Left lobe of liver (tissue), 2 donors: ENCODE measurements around the gene RINL. TPM values are rescaled to one million over a fixed set of nuclear protein-coding genes. Genes with fewer than 3 reads are reported as not detected.
"Not testable (repeated sequence)": the region's sequence is repeated elsewhere in the genome, so short reads cannot be mapped to it uniquely, and the experiment has no call there.

Experiments
- ATAC-seq: fragments of 200-7000 bp; cut with Tn5 transposase; one replicate; pipeline ENCODE4 v1.9.1; 2020; ENCODE audit warnings: mild to moderate bottlenecking, moderate library complexity
- DNase-seq: peaks from one replicate; pipeline ENCODE4 v3.0.0-alpha.2; 2020; ENCODE audit warnings: low spot score
- total RNA-seq: library from RNA; stranded (reverse); gene quantifications from one replicate; pipeline ENCODE4 v1.2.1, GENCODE V29; 2021
- donor health status: DM: no; HTN: no; CAD: no; lungs with moderate emphysema.
- donor health status: DM: no; HTN: yes; CAD: no.

The RINL gene
- total RNA-seq, 1 donor from 2014 or later = 5.6 TPM

GRCh38 chr19:38907227-38907626 lies 29.2 kb upstream of the RINL start:
- no peak for ATAC-seq
- no peak for DNase-seq

- DNase-seq (no peak), ATAC-seq (no peak)
These were observed 27.5 kb upstream of the RINL start for GRCh38 chr19:38905620-38906019.

GRCh38 chr19:38904581-38905539 lies 26.8 kb upstream of the RINL start:
- peak; percentile 72 for DNase-seq
- ATAC-seq = peak; percentile 58

- DNase-seq = no peak
- ATAC-seq = no peak
These were observed 23.6 kb upstream of the RINL start for GRCh38 chr19:38901683-38902082.

- DNase-seq (no peak), ATAC-seq (no peak)
These were observed 22.7 kb upstream of the RINL start for GRCh38 chr19:38900743-38901190.

GRCh38 chr19:38900202-38900629 lies 22.1 kb upstream of the RINL start:
- peak; percentile 38 for ATAC-seq

GRCh38 chr19:38899447-38900201 lies 21.5 kb upstream of the RINL start, which contains the start of the genes NFKBIB and SIRT2:
Gene NFKBIB, plus strand, starts transcription at chr19:38899969. Its CDS starts 64 bp downstream, at chr19:38900033.
Gene SIRT2, minus strand, starts transcription at chr19:38899618. Its CDS starts 97 bp downstream, at chr19:38899521.
- DNase-seq (peak; percentile 100), ATAC-seq (peak; percentile 91)

More at GRCh38 chr19:38900202-38900629, 22.1 kb upstream of the RINL start:
- no peak for DNase-seq

GRCh38 chr19:38898788-38899446 lies 20.8 kb upstream of the RINL start:
- ATAC-seq = peak; percentile 5
- no peak for DNase-seq

- DNase-seq = no peak
- no peak for ATAC-seq
These were observed 16.9 kb upstream of the RINL start for GRCh38 chr19:38894968-38895367.

GRCh38 chr19:38893341-38893771 lies 15.3 kb upstream of the RINL start:
- ATAC-seq = peak; percentile 37
- DNase-seq = no peak

GRCh38 chr19:38892841-38893240 lies 14.8 kb upstream of the RINL start:
- ATAC-seq (no peak), DNase-seq (no peak)

GRCh38 chr19:38891771-38892170 lies 13.7 kb upstream of the RINL start:
- no peak for ATAC-seq

GRCh38 chr19:38890686-38891085 lies 12.6 kb upstream of the RINL start:
- DNase-seq = no peak
- ATAC-seq = no peak

More at GRCh38 chr19:38891771-38892170, 13.7 kb upstream of the RINL start:
- no peak for DNase-seq

- DNase-seq (no peak), ATAC-seq (no peak)
These were observed 11.7 kb upstream of the RINL start for GRCh38 chr19:38889803-38890202.

GRCh38 chr19:38888876-38889275 lies 10.8 kb upstream of the RINL start:
- no peak for ATAC-seq
- no peak for DNase-seq

- ATAC-seq = not testable (repeated sequence)
These were observed 6.6 kb upstream of the RINL start for GRCh38 chr19:38884691-38885090.

GRCh38 chr19:38883286-38883685 lies 5.2 kb upstream of the RINL start:
- ATAC-seq = no peak
- no peak for DNase-seq

More at GRCh38 chr19:38884691-38885090, 6.6 kb upstream of the RINL start:
- not testable (repeated sequence) for DNase-seq

- DNase-seq = no peak
- no peak for ATAC-seq
These were observed 3.0 kb upstream of the RINL start for GRCh38 chr19:38880882-38881609.

- DNase-seq = no peak
- no peak for ATAC-seq
These were observed 2.2 kb upstream of the RINL start for GRCh38 chr19:38880076-38880881.
